ENCODE measurements around the gene FAM118A. TPM values are rescaled to one million over a fixed set of nuclear protein-coding genes. Genes with fewer than 3 reads are reported as not detected.

FAM118A gene
- total and polyA plus RNA-seq, 2 experiments from 2014 or later, result 11.9 to 20.3 TPM

DNA sequence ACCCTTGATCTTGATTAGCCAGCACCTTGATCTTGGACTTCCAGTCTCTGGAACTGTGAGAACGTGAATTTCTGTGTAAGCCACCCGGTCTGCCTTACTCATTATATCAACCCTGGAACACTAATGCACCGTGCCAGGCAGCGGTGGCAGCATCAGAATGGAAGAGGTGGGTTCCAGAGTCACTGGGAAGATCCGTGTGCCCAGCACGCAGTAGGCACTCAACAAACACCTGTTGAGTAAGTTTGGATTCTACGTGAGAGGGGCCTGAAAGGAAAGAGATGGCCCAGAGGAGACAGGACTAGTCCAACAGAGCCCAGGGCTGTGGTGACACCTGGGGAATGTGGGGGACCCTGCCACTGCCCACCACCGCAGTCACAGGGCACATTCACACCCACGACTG is 31.6 kb upstream of the FAM118A start:
- Histone ChIP-seq H3K4me2 (no peak overlapping the region), H3K79me2 (replicated peaks; ENCODE audit: insufficient read depth) (no peaks in the 10 kb centered on the region), H3K4me3 (no peak overlapping the region), H3K27me3 (ENCODE audit: insufficient read depth) (0 out of 2 replicates have a peak, but pooled peaks cover 3% of the 10 kb centered on the region), H3K27ac (ENCODE audit: low read depth) (no peak overlapping the region), H4K20me1 (replicated peaks; ENCODE audit: insufficient read depth) (no peaks in the 10 kb centered on the region), H2AFZ (no peak overlapping the region), H3F3A (replicated peaks; ENCODE audit: low read depth) (no peaks in the 10 kb centered on the region), H3K4me1 (ENCODE audit: insufficient read depth) (no peaks in the 10 kb centered on the region), H3K36me3 (ENCODE audit: insufficient read depth) (no peaks in the 10 kb centered on the region), H3K9me2 (ENCODE audit: insufficient read depth) (no peaks in the 10 kb centered on the region)
- H3K27me3 Mint-ChIP-seq (ENCODE audit: insufficient read depth, low read depth, poor library complexity), result peaks cover 9% of the 10 kb centered on the region
- no peak overlapping the region for H3K4me3 Mint-ChIP-seq
- no peaks in the 10 kb centered on the region; the same call in 2 of the 3 replicates for H3K4me1 Mint-ChIP-seq
- DNase-seq (ENCODE audit: low spot score), result no peak
- ATAC-seq, result no peak
- H3K36me3 Mint-ChIP-seq (ENCODE audit: low read depth), result no peaks in the 10 kb centered on the region
- TF ChIP-seq, protein P1, sequence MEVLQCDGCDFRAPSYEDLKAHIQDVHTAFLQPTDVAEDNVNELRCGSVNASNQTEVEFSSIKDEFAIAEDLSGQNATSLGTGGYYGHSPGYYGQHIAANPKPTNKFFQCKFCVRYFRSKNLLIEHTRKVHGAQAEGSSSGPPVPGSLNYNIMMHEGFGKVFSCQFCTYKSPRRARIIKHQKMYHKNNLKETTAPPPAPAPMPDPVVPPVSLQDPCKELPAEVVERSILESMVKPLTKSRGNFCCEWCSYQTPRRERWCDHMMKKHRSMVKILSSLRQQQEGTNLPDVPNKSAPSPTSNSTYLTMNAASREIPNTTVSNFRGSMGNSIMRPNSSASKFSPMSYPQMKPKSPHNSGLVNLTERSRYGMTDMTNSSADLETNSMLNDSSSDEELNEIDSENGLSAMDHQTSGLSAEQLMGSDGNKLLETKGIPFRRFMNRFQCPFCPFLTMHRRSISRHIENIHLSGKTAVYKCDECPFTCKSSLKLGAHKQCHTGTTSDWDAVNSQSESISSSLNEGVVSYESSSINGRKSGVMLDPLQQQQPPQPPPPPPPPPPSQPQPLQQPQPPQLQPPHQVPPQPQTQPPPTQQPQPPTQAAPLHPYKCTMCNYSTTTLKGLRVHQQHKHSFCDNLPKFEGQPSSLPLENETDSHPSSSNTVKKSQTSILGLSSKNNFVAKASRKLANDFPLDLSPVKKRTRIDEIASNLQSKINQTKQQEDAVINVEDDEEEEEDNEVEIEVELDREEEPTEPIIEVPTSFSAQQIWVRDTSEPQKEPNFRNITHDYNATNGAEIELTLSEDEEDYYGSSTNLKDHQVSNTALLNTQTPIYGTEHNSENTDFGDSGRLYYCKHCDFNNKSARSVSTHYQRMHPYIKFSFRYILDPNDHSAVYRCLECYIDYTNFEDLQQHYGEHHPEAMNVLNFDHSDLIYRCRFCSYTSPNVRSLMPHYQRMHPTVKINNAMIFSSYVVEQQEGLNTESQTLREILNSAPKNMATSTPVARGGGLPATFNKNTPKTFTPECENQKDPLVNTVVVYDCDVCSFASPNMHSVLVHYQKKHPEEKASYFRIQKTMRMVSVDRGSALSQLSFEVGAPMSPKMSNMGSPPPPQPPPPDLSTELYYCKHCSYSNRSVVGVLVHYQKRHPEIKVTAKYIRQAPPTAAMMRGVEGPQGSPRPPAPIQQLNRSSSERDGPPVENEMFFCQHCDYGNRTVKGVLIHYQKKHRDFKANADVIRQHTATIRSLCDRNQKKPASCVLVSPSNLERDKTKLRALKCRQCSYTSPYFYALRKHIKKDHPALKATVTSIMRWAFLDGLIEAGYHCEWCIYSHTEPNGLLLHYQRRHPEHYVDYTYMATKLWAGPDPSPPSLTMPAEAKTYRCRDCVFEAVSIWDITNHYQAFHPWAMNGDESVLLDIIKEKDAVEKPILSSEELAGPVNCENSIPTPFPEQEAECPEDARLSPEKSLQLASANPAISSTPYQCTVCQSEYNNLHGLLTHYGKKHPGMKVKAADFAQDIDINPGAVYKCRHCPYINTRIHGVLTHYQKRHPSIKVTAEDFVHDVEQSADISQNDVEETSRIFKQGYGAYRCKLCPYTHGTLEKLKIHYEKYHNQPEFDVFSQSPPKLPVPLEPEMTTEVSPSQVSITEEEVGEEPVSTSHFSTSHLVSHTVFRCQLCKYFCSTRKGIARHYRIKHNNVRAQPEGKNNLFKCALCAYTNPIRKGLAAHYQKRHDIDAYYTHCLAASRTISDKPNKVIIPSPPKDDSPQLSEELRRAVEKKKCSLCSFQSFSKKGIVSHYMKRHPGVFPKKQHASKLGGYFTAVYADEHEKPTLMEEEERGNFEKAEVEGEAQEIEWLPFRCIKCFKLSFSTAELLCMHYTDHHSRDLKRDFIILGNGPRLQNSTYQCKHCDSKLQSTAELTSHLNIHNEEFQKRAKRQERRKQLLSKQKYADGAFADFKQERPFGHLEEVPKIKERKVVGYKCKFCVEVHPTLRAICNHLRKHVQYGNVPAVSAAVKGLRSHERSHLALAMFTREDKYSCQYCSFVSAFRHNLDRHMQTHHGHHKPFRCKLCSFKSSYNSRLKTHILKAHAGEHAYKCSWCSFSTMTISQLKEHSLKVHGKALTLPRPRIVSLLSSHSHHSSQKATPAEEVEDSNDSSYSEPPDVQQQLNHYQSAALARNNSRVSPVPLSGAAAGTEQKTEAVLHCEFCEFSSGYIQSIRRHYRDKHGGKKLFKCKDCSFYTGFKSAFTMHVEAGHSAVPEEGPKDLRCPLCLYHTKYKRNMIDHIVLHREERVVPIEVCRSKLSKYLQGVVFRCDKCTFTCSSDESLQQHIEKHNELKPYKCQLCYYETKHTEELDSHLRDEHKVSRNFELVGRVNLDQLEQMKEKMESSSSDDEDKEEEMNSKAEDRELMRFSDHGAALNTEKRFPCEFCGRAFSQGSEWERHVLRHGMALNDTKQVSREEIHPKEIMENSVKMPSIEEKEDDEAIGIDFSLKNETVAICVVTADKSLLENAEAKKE (CRISPR knock-in tag; IDR thresholded peaks at IDR 0.05), result no peak
- TF ChIP-seq, protein P2, sequence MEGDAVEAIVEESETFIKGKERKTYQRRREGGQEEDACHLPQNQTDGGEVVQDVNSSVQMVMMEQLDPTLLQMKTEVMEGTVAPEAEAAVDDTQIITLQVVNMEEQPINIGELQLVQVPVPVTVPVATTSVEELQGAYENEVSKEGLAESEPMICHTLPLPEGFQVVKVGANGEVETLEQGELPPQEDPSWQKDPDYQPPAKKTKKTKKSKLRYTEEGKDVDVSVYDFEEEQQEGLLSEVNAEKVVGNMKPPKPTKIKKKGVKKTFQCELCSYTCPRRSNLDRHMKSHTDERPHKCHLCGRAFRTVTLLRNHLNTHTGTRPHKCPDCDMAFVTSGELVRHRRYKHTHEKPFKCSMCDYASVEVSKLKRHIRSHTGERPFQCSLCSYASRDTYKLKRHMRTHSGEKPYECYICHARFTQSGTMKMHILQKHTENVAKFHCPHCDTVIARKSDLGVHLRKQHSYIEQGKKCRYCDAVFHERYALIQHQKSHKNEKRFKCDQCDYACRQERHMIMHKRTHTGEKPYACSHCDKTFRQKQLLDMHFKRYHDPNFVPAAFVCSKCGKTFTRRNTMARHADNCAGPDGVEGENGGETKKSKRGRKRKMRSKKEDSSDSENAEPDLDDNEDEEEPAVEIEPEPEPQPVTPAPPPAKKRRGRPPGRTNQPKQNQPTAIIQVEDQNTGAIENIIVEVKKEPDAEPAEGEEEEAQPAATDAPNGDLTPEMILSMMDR (conservative IDR thresholded peaks at IDR 0.05; ENCODE audit: low read depth in 2 of 2), result no peak
- TF ChIP-seq JUNB (IDR thresholded peaks at IDR 0.05; ENCODE audit: unreplicated experiment) (no peak), NANOG (IDR thresholded peaks at IDR 0.05; ENCODE audit: borderline replicate concordance) (no peak), POLR2AphosphoS5 (IDR thresholded peaks at IDR 0.05; ENCODE audit: low read depth) (no peak), ZNF331 (CRISPR knock-in tag; IDR thresholded peaks at IDR 0.05; ENCODE audit: low read depth) (no peak), STAT1 (IDR thresholded peaks at IDR 0.05; ENCODE audit: unreplicated experiment) (no peak)
- H3K9me3 Mint-ChIP-seq, result no peaks in the 10 kb centered on the region
- no peak overlapping the region for H3K27ac Mint-ChIP-seq
